Coronary artery (tissue), 2 donors: ENCODE data around the gene APBA2.

Experiments
- DNase-seq: peaks from one replicate; pipeline ENCODE4 v3.0.0-alpha.2; 2017; ENCODE audit warnings: low spot score
- H3K27ac ChIP-seq, 2 donors: fragments of 200-600 bp; sonication (generic); one replicate each; pipeline ENCODE4 v1.5.1; 2016 to 2019
- H3K4me3 ChIP-seq: fragments of 200-600 bp; sonication (generic); 2 replicates; pipeline ENCODE4 v1.5.1; 2016; ENCODE audit warnings: mild to moderate bottlenecking, moderate library complexity
- TF ChIP-seq, protein P1 (sequence below): fragments of 200-600 bp; sonication (generic); IDR thresholded peaks from one replicate; pipeline ENCODE4 v1.5.1; 2019; ENCODE audit warnings: antibody characterized with exemption

APBA2 gene

DNA sequence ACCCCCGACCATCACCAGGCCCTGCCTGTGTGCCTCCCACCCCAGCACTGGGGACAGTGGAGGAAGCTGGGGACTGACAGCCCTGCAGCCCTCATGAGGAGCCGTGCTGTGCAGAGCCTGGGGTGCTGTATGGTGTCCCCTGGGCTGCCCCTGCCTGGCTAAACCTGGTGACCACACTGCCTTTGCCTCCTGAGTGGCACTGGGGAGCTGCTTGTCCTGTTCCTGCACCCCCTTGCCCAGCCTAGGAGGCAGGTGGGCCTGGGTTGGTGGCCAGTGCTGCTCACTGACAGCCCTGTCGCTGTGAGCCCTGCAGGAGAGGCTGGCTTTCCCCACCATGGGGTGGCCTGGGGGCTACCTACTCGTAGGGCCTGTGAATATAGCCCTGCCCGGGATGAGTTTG is 224.4 kb downstream of the APBA2 start:
- TF ChIP-seq, protein P1, sequence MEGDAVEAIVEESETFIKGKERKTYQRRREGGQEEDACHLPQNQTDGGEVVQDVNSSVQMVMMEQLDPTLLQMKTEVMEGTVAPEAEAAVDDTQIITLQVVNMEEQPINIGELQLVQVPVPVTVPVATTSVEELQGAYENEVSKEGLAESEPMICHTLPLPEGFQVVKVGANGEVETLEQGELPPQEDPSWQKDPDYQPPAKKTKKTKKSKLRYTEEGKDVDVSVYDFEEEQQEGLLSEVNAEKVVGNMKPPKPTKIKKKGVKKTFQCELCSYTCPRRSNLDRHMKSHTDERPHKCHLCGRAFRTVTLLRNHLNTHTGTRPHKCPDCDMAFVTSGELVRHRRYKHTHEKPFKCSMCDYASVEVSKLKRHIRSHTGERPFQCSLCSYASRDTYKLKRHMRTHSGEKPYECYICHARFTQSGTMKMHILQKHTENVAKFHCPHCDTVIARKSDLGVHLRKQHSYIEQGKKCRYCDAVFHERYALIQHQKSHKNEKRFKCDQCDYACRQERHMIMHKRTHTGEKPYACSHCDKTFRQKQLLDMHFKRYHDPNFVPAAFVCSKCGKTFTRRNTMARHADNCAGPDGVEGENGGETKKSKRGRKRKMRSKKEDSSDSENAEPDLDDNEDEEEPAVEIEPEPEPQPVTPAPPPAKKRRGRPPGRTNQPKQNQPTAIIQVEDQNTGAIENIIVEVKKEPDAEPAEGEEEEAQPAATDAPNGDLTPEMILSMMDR = no peak

DNA sequence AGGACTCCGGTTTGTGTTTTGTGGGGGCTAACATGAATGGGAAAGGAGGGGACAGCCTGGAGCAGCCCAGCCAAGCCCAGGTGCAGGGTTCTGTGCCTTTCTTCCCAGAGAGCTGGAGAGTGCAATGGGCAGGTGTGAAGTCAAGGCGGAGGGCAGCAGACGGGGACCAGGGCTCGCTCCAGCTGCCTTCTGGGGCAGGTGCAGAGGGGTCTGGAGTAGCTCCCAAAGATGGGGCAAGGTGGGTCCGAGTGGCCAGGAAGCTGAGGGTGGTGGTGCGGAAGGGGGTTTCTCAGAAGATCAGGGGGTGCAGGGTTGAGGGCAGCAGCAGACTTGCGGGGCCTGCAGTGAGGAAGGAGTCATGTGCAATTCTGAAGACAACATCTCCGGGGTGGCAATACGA is 225.0 kb downstream of the APBA2 start:
- H3K27ac ChIP-seq = no peak overlapping the region
- no peak overlapping the region for H3K4me3 ChIP-seq
- no peak for DNase-seq
- TF ChIP-seq, protein P1 = no peak

More for the DNA sequence above, 224.4 kb downstream of the APBA2 start:
- Histone ChIP-seq H3K4me3 (no peak overlapping the region), H3K27ac (no peak overlapping the region)
- DNase-seq = no peak

GRCh38 chr15:29111705-29112281 is 226.0 kb downstream of the APBA2 start:
- TF ChIP-seq, protein P1 = no peak
- Histone ChIP-seq H3K27ac (no peak overlapping the region), H3K4me3 (no peak overlapping the region)
- DNase-seq = no peak

- Histone ChIP-seq H3K27ac (no peak overlapping the region), H3K4me3 (no peak overlapping the region)
- no peak for DNase-seq
- TF ChIP-seq, protein P1 = no peak
Measured at GRCh38 chr15:29113336-29114220, 227.8 kb downstream of the APBA2 start.

DNA sequence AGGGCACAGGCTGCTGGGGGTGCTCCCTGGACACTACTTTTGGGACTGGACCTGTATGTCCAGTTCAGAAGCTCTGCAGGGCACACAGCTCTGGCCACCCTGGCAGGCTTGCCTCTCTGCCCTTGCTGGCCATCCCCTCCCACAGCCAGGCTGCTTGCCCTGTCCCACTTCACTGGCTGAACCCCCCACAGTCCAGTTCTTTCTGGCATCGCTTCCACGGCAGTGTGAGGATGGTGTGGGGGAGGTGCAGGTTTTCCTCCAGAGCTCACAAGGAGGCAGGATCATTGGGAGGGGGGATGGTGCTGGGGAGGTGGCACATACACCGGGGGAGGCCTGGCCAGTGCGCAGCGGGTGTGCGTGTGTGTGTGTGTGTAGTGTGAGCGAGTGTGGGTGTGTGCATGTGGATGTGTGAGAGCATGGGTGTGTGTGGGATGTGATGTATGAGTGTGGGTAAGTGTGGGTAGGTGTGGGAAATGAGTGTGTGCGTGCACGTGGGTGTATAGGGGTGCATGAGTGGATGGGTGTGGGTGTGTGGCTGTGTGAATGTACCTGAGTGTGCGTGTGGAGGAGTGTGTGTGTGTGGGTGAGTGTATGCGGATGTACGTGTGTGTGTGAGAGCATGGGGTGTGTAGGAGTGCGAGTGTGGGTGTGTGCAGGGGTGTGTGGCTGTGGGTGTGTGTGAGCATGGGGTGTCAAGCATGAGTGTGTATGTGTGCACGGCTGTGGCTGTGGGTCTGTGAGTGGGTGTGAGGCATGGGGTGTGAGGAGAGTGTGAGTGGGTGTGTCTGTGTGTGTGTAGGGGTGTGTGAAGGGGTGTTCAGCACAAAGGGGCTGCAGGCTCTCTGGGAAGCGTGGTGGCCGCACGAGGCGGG is 228.7 kb downstream of the APBA2 start:
- DNase-seq = no peak
- TF ChIP-seq, protein P1 = no peak
- Histone ChIP-seq H3K4me3 (peak overlapping the region; percentile 56), H3K27ac (no peak overlapping the region)

GRCh38 chr15:29115093-29115991 is 229.6 kb downstream of the APBA2 start:
- Histone ChIP-seq H3K4me3 (peak overlapping the region; percentile 56), H3K27ac (no peak overlapping the region)
- DNase-seq = no peak
- TF ChIP-seq, protein P1 = peak; percentile 36
